ENCODE data around the gene MYO1G. TPM values are rescaled to one million over a fixed set of nuclear protein-coding genes. Genes with fewer than 3 reads are reported as not detected.

Gene MYO1G
- total and polyA plus RNA-seq, 9 of the 15 experiments (the other 6 are each of a cell fraction or from before 2014, with no cell fraction given) = 0.03 to 0.62 (median 0.13) TPM; not detected in 1

DNA sequence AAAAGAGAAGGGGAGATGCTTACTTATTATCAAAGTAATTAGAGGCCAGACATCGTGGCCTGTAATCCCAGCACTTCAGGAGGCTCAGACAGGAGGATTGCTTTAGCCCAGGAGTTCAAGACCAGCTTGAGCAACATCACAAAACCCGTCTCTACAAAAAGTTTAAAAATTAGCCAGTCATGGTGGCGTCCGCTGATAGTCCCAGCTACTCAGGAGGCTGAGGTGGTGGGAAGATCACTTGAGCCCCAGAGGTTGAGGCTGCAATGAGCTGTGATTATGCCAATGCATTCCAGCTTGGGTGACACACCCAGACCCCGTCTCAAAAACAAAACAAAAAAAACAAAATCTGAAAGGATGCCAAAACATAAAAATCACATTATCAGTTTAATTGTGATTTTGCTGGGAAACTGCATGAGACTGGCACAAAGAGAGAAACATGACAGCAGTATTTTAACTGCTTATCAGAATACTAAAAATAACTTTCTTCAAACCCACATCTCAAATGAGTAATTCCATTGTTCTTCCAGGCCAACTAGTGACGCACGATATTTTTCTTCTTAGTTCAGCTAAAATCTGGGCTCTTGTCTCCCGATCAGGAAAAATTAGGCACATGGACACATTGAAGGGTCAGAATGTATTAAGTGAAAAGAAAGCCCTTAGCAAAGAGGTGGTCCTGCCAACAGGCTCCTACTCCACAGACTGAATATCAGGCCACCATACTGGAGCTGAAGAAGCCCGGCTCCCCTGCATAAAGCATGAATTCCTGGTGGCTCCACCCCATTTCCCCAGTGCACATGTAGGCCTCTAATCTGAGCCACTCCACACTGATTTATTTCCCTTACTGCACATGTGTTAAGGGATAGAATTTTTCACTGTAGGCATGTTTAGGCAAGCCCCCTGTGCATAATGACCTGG is 11.6 kb upstream of the MYO1G start (continued):
- TF ChIP-seq, protein P1, sequence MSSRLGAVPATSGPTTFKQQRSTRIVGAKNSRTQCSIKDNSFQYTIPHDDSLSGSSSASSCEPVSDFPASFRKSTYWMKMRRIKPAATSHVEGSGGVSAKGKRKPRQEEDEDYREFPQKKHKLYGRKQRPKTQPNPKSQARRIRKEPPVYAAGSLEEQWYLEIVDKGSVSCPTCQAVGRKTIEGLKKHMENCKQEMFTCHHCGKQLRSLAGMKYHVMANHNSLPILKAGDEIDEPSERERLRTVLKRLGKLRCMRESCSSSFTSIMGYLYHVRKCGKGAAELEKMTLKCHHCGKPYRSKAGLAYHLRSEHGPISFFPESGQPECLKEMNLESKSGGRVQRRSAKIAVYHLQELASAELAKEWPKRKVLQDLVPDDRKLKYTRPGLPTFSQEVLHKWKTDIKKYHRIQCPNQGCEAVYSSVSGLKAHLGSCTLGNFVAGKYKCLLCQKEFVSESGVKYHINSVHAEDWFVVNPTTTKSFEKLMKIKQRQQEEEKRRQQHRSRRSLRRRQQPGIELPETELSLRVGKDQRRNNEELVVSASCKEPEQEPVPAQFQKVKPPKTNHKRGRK (tag; IDR thresholded peaks at IDR 0.05) = no peak
- TF ChIP-seq, protein P2, sequence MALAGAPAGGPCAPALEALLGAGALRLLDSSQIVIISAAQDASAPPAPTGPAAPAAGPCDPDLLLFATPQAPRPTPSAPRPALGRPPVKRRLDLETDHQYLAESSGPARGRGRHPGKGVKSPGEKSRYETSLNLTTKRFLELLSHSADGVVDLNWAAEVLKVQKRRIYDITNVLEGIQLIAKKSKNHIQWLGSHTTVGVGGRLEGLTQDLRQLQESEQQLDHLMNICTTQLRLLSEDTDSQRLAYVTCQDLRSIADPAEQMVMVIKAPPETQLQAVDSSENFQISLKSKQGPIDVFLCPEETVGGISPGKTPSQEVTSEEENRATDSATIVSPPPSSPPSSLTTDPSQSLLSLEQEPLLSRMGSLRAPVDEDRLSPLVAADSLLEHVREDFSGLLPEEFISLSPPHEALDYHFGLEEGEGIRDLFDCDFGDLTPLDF (CRISPR knock-in tag; IDR thresholded peaks at IDR 0.05) = no peak
- TF ChIP-seq ASH1L (IDR thresholded peaks at IDR 0.05; ENCODE audit: borderline replicate concordance, low read depth, partially characterized antibody) (no peak), PHF21A (IDR thresholded peaks at IDR 0.05; ENCODE audit: borderline replicate concordance, low read depth) (peak; percentile 70; the same call in 1 of the 2 replicates), EP400 (IDR thresholded peaks at IDR 0.05) (0 out of 2 replicates have a peak, but pooled peaks have one; percentile 23), HDAC1 (IDR thresholded peaks at IDR 0.05) (peak in 1 of 2 experiments; percentile 63; a peak in 2 of 4 replicates), TEAD1 (CRISPR knock-in tag; IDR thresholded peaks at IDR 0.05) (no peak), ETS2 (tag; IDR thresholded peaks at IDR 0.05; ENCODE audit: borderline replicate concordance, poor library complexity, severe bottlenecking) (no peak), MEF2D (tag; conservative IDR thresholded peaks at IDR 0.05; ENCODE audit: low read depth) (peak; percentile 94), SETDB1 (IDR thresholded peaks at IDR 0.05; ENCODE audit: low read length) (no peak)
